GM19193 (cell line): Measurements from ENCODE around the gene PLCL2.

Experiments used
- POLR2A ChIP-seq: IDR thresholded peaks from 4 replicates; pipeline ENCODE4 v1.6.1; 2011; ENCODE audit not compliant: insufficient read depth, insufficient read length; ENCODE audit errors: extremely low read depth

The PLCL2 gene

GRCh38 chr3:17014709-17015108, 130.0 kb downstream of the PLCL2 start:
- TF ChIP-seq POLR2A: no peak

GRCh38 chr3:17021614-17022013, 136.9 kb downstream of the PLCL2 start:
- no peak for TF ChIP-seq POLR2A

- no peak for TF ChIP-seq POLR2A
Observed at GRCh38 chr3:17023006-17023664, 138.4 kb downstream of the PLCL2 start.

GRCh38 chr3:17025594-17026139, 140.9 kb downstream of the PLCL2 start:
- TF ChIP-seq POLR2A: no peak

- no peak for TF ChIP-seq POLR2A
Observed at GRCh38 chr3:17027318-17027717, 142.6 kb downstream of the PLCL2 start.

- no peak for TF ChIP-seq POLR2A
Observed at GRCh38 chr3:17028363-17028762, 143.6 kb downstream of the PLCL2 start.

- TF ChIP-seq POLR2A: no peak
Observed at GRCh38 chr3:17030438-17030837, 145.7 kb downstream of the PLCL2 start.

GRCh38 chr3:17030956-17031652, 146.3 kb downstream of the PLCL2 start:
- TF ChIP-seq POLR2A: no peak

GRCh38 chr3:17032407-17033034, 147.8 kb downstream of the PLCL2 start:
- TF ChIP-seq POLR2A: no peak

- no peak for TF ChIP-seq POLR2A
Observed at GRCh38 chr3:17033516-17034168, 148.9 kb downstream of the PLCL2 start.

- TF ChIP-seq POLR2A: no peak
Observed at GRCh38 chr3:17035033-17035432, 150.3 kb downstream of the PLCL2 start.

- TF ChIP-seq POLR2A: no peak
Observed at GRCh38 chr3:17035966-17036365, 151.2 kb downstream of the PLCL2 start.

GRCh38 chr3:17038141-17038540, 153.4 kb downstream of the PLCL2 start:
- no peak for TF ChIP-seq POLR2A

GRCh38 chr3:17038900-17039553, 154.3 kb downstream of the PLCL2 start:
- TF ChIP-seq POLR2A: no peak

- no peak for TF ChIP-seq POLR2A
Observed at GRCh38 chr3:17039594-17039993, 154.8 kb downstream of the PLCL2 start.
